Pons (tissue), 1 donor: Measurements from ENCODE around the gene PLEKHF1.
"Not testable (repeated sequence)": the region's sequence is repeated elsewhere in the genome, so short reads cannot be mapped to it uniquely, and the experiment has no call there.

Source experiments
- DNase-seq: peaks from one replicate; pipeline ENCODE4 v3.0.0-alpha.2; 2016; ENCODE audit warnings: low spot score

Gene PLEKHF1, protein sequence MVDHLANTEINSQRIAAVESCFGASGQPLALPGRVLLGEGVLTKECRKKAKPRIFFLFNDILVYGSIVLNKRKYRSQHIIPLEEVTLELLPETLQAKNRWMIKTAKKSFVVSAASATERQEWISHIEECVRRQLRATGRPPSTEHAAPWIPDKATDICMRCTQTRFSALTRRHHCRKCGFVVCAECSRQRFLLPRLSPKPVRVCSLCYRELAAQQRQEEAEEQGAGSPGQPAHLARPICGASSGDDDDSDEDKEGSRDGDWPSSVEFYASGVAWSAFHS

DNA sequence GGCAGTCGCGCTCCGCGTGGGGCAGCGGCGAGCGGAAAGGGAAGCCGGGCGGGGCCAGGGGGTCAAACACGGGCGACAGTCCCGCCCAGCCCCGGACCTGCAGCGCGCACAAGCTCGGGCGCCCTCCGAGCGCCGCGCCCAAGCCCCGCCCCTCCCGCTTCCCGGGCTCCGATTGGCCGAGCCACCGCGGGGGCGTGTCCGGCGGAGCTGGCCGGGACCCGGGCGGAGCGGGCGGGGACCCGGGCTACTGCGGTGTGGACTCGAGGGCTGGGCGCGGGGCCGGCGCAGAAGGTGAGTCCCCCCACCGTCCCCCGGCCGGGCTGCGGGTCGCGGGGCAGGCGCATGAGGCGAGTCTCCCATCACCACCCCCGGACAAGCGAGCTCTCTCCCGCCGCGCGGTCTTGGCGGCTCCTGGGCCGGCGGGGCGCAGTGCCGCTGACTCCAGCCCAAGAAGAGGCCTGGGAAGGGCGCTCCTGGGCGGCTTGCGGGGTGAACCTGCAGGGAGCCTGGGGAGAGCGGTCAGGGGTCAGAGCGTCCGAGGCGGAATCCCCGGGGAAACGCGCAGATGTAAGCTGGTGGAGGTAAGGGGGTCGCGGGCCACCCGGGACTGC lies at the start of gene PLEKHF1:
Gene PLEKHF1 (plus strand): TSS at position 247 of the 611 bp plus-strand sequence. CDS start 8,379 bp downstream, outside the sequence.
- DNase-seq, result peak; percentile 81

- DNase-seq, result no peak
These were observed 49.3 kb upstream of the PLEKHF1 start for GRCh38 chr19:29615891-29616425.

- no peak for DNase-seq
These were observed 48.7 kb upstream of the PLEKHF1 start for GRCh38 chr19:29616541-29616940.

DNA sequence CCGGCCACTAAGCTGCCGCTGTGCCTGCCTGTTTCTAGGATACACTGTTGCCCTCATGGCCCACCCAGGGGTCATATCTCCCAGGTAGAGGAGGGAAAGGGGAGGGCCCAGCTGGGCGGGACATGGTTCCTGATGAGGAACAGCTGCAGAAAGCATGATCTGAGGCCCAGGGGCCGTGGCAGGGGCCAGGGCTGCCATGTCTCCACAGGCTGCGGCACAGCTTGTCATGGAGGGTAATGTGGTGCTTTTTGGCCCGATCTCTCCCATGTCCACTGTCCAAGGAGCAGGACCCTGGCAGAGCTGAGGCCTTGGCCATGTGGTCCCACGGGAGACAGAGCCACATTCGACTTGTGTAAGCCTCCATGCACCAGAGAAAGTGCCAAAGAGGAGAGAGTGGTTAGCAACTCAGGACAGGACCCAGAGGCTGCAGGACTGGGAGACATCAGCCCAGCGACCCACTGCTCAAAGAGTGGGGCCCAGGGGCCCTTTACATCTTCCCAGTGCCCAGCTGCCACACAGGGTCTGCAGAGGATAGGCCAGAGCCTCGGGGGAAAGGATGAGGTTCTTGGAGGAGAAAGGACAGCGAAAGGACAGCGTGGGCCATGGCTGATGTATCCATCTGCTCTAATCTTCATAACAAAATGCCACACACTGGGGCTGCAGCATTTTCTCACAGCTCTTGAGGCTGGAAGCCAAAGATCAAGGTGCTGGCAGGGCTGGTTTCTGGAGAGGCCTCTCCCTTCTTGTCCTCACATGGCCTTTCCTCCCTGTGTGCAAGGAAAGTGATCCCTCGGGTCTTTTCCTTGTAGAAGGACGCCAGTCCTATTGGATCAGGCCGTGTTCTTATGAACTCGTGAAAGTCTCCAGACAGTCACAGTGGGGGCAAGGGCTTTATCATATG lies 47.6 kb upstream of the PLEKHF1 start:
- no peak for DNase-seq

DNA sequence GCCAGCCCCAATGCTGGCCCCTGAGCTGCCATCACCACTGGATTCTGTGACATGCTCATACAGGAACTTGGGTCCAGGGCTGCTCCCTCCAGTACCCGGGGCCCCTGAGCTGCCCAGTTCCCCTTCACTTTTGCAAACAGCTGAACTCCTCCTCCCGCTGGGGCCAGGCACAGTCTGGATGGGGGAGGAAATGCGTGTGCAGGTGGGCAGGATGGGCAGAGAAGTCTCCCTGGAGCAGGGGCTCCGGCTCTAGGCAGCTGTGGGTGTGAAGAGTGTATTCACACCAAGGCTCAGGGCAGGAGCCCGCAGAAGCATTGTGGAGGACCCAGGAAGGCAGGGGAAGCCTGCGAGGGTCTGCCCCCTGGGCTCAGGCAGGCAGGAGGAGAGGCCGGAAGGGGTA lies 46.8 kb upstream of the PLEKHF1 start:
- DNase-seq, result no peak

- DNase-seq, result no peak
These were observed 46.4 kb upstream of the PLEKHF1 start for GRCh38 chr19:29618871-29619270.

GRCh38 chr19:29620931-29621351 lies 44.3 kb upstream of the PLEKHF1 start:
- DNase-seq, result no peak

DNA sequence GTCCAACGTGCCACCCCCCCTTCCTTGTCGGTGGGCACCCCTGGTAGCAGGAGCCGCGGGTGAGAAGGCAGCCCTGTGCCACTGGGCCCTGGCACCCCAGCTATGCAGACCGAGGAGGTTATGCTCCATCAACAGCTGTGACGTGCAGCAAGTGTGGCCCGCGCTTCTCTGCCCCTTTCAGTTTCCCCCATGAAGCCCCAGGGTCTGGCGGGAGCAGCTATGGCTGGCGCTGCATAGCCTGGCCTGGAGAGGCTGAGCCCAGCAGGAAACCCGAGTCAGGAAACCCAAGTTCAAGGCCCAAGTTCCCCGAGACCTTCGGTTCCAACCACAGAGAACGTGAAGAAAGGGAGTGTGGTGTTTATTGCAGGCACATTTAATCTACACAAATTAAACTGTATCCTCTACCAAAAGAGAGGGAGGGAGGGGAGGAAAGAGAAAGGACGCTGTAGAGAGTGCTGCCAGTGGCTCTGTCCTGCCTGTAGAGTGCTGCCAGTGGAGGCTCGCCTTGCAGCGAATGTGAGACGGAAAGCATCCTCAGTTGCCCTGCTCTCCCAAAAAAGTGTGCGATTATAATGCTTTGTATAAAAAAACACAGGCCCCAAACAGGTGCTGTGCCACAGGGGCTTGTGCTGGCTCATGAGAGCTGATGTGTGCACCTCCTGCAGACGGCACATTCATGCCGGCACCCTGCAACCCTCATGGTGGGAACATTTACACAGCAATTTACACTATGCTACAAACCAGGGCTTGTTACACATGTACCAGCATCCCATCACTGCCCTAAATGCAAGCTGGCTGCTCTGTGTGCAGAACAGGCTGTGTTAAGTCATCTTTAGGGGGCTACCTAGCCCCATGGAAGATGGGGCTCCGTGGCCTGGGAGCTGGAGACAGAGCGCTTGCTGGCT lies 42.8 kb upstream of the PLEKHF1 start:
- DNase-seq, result no peak

GRCh38 chr19:29623726-29624488 lies 41.4 kb upstream of the PLEKHF1 start:
- no peak for DNase-seq

GRCh38 chr19:29624489-29625185 lies 40.6 kb upstream of the PLEKHF1 start:
- no peak for DNase-seq

DNA sequence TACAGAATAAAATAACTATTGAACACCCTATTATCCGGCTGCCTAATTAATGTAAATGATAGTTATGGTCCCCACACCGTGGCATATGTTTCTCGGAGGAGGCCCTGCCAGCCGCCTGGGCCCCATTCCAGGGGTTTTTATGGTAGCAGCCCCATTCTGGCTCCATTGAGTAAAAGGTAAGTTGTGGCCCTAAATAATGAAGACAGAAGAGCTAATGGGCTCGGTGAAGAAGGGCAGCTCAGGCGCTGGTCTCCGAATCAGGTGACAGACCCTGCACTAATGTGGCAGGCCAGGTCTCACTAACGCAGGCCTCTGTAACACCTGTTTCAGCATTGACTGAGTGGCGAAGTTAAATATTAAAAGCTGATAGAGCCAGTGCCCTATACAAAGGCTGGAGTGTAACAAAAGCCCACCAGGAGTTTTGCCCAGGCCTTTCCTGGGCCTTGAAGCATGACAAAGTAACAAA lies 40.0 kb upstream of the PLEKHF1 start:
- DNase-seq, result no peak

GRCh38 chr19:29626386-29626785 lies 38.9 kb upstream of the PLEKHF1 start:
- no peak for DNase-seq

- not testable (repeated sequence) for DNase-seq
These were observed 38.4 kb upstream of the PLEKHF1 start for GRCh38 chr19:29626832-29627231.

DNA sequence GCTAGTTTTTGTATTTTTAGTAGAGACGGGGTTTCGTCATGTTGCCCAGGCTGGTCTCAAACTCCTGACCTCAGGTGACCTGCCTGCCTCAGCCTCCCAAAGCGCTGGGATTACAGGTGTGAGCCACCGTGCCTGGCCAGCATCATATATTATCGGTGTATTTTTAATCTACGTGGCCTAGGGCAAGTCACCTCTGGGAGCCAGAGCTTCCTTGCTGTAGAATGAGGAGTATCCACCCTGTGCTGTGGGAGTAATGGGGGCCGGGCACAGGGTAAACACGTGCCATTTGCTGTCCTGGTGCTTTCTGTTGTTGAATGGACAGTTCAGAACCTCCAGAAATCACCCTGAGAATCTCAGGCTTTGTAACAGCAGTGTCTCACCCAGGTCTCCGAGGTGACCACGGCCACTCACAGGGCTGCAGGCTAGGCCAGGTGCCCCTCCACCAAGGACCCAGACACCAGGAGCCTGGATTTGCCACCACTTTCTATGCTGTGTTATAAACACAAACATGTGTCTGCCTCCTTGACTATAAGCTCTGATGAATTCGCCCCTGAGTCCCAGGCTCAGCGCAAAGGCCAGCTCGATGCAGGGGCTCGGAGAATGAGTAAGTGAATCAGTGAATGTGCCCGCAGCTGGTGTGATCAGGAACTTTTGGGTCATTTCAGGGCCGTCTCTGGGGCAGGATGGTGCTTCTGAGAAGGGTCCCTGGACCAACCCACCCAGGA lies 36.4 kb upstream of the PLEKHF1 start:
- no peak for DNase-seq

- no peak for DNase-seq
These were observed 35.3 kb upstream of the PLEKHF1 start for GRCh38 chr19:29629836-29630534.

DNA sequence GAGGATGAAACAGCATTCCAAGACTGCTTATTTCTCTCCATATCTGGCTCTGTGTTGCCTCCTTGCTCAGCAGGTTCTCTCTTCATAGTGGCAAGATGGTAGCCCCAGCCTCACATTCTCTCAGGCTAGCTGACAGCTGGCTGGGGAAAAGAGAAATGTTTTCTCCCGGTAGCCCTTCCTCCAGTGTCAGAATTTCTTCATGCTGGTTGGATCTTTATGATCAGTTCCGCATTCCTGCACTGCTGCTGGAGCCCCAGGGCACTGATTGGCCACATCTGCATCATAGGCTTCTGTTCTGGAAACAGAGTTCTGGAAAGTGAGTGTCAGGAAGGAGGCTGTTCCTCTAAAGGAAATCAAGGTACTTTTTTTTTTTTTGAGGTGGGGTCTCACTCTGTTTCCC lies 34.6 kb upstream of the PLEKHF1 start:
- DNase-seq, result no peak

GRCh38 chr19:29631450-29631849 lies 33.8 kb upstream of the PLEKHF1 start:
- no peak for DNase-seq

DNA sequence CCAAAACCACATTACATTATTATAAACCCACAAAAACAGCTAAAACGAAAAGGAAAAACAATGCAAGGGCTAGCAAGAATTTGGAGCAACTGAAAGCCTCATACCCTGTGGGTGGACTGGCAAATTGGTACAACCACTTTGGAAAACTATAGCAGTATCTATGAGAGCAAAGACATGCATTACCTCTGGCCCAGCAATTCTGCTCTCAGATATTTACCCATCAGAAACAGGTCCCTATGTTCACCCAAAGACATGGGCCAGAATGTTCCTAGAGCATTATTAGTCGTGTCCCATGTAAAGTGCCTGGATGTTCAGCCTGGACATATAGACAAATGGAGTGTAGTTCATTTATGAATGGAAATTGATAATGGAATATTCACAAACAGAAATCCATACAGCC lies 31.3 kb upstream of the PLEKHF1 start:
- no peak for DNase-seq
